ENCODE data around the gene PIP5KL1.

Gene PIP5KL1

DNA sequence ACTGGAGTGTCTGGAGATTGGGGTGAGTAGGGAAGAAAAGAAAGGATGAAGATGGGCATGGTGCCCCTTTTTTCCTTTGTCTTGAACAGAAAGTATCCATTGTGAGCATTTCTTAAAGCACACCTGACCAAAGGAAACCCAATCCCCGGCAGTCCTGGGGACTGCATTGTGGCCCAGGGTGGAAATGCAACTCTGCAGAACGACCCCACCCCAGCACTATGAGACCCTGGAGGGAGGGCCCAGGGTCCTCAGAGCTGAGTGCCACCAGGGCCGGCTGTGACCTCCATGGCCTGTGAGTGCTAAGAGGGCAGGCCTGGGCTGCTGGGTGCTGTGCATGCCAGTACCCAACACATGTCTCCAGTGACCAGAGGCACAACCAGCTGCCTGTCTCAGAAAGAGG, 31.7 kb upstream of the PIP5KL1 start:
- no peak for DNase-seq (ENCODE audit: low read depth)
- no peak overlapping the region for H3K4me3 ChIP-seq (ENCODE audit: low read depth, low read length)
- TF ChIP-seq, protein P1, sequence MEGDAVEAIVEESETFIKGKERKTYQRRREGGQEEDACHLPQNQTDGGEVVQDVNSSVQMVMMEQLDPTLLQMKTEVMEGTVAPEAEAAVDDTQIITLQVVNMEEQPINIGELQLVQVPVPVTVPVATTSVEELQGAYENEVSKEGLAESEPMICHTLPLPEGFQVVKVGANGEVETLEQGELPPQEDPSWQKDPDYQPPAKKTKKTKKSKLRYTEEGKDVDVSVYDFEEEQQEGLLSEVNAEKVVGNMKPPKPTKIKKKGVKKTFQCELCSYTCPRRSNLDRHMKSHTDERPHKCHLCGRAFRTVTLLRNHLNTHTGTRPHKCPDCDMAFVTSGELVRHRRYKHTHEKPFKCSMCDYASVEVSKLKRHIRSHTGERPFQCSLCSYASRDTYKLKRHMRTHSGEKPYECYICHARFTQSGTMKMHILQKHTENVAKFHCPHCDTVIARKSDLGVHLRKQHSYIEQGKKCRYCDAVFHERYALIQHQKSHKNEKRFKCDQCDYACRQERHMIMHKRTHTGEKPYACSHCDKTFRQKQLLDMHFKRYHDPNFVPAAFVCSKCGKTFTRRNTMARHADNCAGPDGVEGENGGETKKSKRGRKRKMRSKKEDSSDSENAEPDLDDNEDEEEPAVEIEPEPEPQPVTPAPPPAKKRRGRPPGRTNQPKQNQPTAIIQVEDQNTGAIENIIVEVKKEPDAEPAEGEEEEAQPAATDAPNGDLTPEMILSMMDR (IDR thresholded peaks at IDR 0.05; ENCODE audit: insufficient read depth, low read depth, low read length, missing control alignments) = no peak

DNA sequence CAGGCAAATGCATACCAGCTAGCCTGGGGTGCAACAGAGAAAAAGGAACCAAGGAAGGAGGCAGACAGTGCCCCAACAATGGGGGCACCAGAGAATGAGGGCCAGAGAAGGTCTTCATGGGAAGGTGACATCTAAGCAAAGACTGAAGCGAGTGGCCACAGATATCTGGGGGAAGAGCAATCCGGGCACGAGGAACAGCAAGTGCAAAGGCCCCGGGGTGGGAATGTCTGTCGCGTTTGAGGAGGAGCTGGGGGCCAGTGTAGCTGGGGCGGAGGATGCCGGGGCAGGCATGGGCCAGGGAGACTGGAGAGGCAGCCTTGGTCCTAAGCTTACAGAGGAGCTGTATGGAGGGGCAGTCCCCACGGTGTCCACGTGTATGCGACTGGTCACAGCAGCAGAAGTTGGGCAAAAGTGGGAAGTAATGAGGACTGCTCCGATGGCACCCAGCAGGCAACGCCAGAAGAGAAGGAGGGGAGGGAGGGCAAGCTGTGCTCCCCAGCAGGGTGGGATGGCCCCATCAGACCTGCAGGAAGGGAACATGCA, 31.1 kb upstream of the PIP5KL1 start:
- no peak for DNase-seq (ENCODE audit: low read depth)
- no peak overlapping the region for H3K4me3 ChIP-seq (ENCODE audit: low read depth, low read length)
- TF ChIP-seq, protein P1 (IDR thresholded peaks at IDR 0.05; ENCODE audit: insufficient read depth, low read depth, low read length, missing control alignments) = no peak

DNA sequence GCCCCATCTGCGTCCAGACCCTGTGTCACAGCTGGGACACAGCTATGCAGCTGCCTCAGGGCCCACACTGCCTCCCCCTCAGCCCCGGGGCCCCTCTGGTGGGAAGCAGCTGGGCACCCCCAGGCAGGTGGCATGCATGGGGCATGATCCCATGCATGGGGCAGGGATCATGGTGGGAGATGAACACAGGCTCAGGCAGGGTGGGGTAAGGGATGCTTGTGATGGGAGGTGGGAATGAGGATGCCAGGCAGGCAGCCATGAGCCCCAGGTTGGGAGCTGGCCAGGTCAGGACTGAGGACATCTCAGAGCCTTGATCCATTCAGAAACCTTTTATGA, 30.5 kb upstream of the PIP5KL1 start:
- no peak for DNase-seq (ENCODE audit: low read depth)
- TF ChIP-seq, protein P1 (IDR thresholded peaks at IDR 0.05; ENCODE audit: insufficient read depth, low read depth, low read length, missing control alignments) = no peak
- H3K4me3 ChIP-seq (ENCODE audit: low read depth, low read length) = no peak overlapping the region

DNA sequence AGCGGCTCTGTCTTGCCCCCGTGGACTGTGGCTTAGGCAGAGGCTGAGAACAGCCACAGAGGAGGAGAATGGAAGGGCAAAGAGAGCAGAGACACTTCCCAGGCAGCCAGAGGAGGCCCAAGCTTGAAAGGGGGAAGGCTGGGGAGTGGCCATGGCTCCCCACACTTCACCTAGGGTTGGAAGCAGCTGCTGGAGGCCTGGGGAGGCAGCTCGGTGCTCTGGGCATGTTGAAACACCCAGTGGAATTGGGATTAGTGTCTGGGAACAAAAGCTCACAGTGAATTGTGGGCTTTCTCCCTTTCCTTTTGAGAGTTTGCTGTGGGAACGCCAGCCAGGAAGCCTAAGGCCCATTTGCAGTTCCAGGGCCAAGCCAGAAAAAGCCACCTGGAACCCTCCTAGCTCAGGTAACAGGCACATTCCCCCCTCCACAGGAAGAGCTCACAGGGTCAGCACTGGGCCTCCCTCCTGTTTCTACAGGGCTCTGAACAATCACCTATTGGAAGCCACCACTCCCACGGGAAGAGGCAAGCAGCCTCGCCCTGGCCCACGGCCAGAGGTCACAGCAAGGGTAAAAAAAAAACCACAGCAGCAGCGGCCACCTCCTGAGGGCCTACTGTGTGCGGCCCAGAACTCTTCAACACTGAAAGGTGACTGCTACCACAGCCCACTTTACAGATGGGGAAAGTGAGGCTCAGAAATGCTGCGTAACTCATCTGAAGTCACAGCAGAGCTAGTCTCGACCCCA, 30.0 kb upstream of the PIP5KL1 start:
- TF ChIP-seq, protein P1 (IDR thresholded peaks at IDR 0.05; ENCODE audit: insufficient read depth, low read depth, low read length, missing control alignments) = no peak
- DNase-seq (ENCODE audit: low read depth) = no peak
- no peak overlapping the region for H3K4me3 ChIP-seq (ENCODE audit: low read depth, low read length)

DNA sequence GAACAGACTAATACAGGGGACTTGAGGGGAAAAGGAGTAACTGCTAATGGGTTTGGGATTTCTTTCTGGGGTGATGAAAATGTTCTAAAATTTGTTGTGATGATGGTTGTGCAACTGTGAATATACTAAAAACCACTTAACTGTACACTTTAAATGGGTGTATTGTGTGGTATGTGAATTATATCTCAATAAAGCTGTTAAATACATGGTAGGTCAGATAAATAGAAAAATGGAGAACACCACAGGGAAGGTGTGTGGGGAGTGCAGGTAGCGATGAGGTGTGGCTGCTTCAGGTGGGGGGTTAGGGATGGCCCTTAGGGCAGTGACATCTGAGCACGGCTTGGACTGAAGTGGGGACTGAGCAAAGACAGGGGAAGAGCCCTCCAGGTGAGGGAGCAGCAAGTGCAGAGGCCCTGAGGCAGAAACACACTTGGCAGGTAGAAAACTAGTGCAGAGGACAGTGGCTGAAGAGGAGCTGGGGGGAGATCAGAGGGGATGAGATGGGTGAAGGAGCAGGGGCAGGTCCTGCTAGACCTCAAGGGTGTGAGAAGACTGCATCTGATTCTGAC, 29.3 kb upstream of the PIP5KL1 start:
- no peak for DNase-seq (ENCODE audit: low read depth)
- TF ChIP-seq, protein P1 (IDR thresholded peaks at IDR 0.05; ENCODE audit: insufficient read depth, low read depth, low read length, missing control alignments) = no peak
- H3K4me3 ChIP-seq (ENCODE audit: low read depth, low read length) = no peak overlapping the region

DNA sequence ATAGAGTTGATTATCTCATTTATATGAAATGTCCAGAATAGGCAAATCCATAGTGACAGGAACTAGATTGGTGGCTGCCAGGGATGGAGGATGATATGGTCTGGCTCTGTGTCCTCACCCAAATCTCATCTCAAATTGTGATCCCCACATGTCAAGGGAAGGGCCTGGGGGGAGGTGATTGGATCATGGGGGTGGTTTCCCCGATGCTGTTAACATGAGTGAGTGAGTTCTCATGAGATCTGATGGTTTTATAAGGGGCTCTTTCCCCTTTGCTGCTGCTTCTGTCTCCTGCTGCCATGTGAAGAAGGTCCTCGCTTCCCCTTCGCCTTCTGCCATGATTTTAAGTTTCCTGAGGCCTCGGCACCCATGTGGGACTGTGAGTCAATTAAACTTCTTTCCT, 28.8 kb upstream of the PIP5KL1 start:
- TF ChIP-seq, protein P1 (IDR thresholded peaks at IDR 0.05; ENCODE audit: insufficient read depth, low read depth, low read length, missing control alignments) = no peak
- no peak for DNase-seq (ENCODE audit: low read depth)
- H3K4me3 ChIP-seq (ENCODE audit: low read depth, low read length) = no peak overlapping the region
